Neural cell (in vitro differentiated cells): Measurements from ENCODE around the gene FBLN5. TPM values are rescaled to one million over a fixed set of nuclear protein-coding genes. Genes with fewer than 3 reads are reported as not detected.

ENCODE experiments used
- H2AFZ ChIP-seq: fragments of 200-600, 300-800 bp; sonication (generic), shearing (Covaris generic); 2 replicates; pipeline ENCODE4 v1.6.0; 2014; ENCODE audit warnings: low read depth, mild to moderate bottlenecking, antibody characterized with exemption, low read length, moderate library complexity
- H3F3A ChIP-seq: fragments of 200-600 bp; shearing (Covaris generic); 2 replicates; pipeline ENCODE4 v1.6.1; 2016; ENCODE audit warnings: mild to moderate bottlenecking, moderate library complexity, mixed read lengths, antibody characterized with exemption, low read length; ENCODE audit not compliant: insufficient read depth, poor library complexity, severe bottlenecking
- H3K27ac ChIP-seq: fragments of 200-600, 300-800 bp; sonication (generic), shearing (Covaris generic); 2 replicates; pipeline ENCODE4 v1.5.1; 2014; ENCODE audit warnings: mild to moderate bottlenecking, low read length, moderate library complexity
- H3K27me3 ChIP-seq: fragments of 300-800, 200-600 bp; sonication (generic), shearing (Covaris generic); 2 replicates; pipeline ENCODE4 v1.6.0; 2014; ENCODE audit warnings: mild to moderate bottlenecking, low read depth, low read length, moderate library complexity; ENCODE audit not compliant: insufficient read depth
- H3K36me3 ChIP-seq: fragments of 300-800, 200-600 bp; sonication (generic), shearing (Covaris generic); 2 replicates; pipeline ENCODE4 v1.5.1; 2014; ENCODE audit warnings: mild to moderate bottlenecking, antibody characterized with exemption, low read length, moderate library complexity; ENCODE audit not compliant: insufficient read depth
- H3K4me2 ChIP-seq: fragments of 300-800, 200-600 bp; sonication (generic), shearing (Covaris generic); 2 replicates; pipeline ENCODE4 v1.6.0; 2014; ENCODE audit warnings: mild to moderate bottlenecking, low read length
- H3K4me3 ChIP-seq: fragments of 300-800, 200-600 bp; sonication (generic), shearing (Covaris generic); 2 replicates; pipeline ENCODE4 v1.5.1; 2014; ENCODE audit warnings: mild to moderate bottlenecking, low read length, moderate library complexity
- H3K79me2 ChIP-seq: fragments of 200-600 bp; shearing (Covaris generic); replicated peaks from 2 replicates; pipeline ENCODE4 v1.6.0; 2014; ENCODE audit warnings: mild to moderate bottlenecking, low read length, moderate library complexity; ENCODE audit not compliant: insufficient read depth
- H3K9ac ChIP-seq: fragments of 300-800, 200-600 bp; sonication (generic), shearing (Covaris generic); 2 replicates; pipeline ENCODE4 v1.6.1; 2016; ENCODE audit warnings: mild to moderate bottlenecking, low read length, mixed read lengths
- H3K9me2 ChIP-seq: fragments of 200-600 bp; shearing (Covaris generic); 2 replicates; pipeline ENCODE4 v1.6.1; 2016; ENCODE audit warnings: mild to moderate bottlenecking, low read length, mixed read lengths; ENCODE audit not compliant: insufficient read depth
- H3K9me3 ChIP-seq: fragments of 200-600, 300-800 bp; sonication (generic), shearing (Covaris generic); 2 replicates; pipeline ENCODE4 v1.6.1; 2016; ENCODE audit warnings: mild to moderate bottlenecking, mixed run types, low read length, moderate library complexity, mixed read lengths
- H4K20me1 ChIP-seq: fragments of 200-600 bp; shearing (Covaris generic); 2 replicates; pipeline ENCODE4 v1.6.1; 2016; ENCODE audit warnings: mild to moderate bottlenecking, mixed run types; ENCODE audit not compliant: insufficient read depth
- CTCF ChIP-seq: fragments of 450-650 bp; IDR thresholded peaks from 2 replicates; pipeline ENCODE4 v1.5.1; 2014; ENCODE audit warnings: antibody characterized with exemption, mild to moderate bottlenecking, moderate library complexity; ENCODE audit not compliant: poor library complexity, severe bottlenecking
- EP300 ChIP-seq: fragments of 450-650 bp; conservative IDR thresholded peaks from 2 replicates; pipeline ENCODE4 v1.6.1; 2014; ENCODE audit warnings: antibody characterized with exemption, mild to moderate bottlenecking, moderate library complexity; ENCODE audit not compliant: poor library complexity, severe bottlenecking
- EZH2 ChIP-seq: fragments of 200-600, 300-800 bp; shearing (Covaris generic), sonication (generic); IDR thresholded peaks from 2 replicates; pipeline ENCODE4 v1.6.1; 2014; ENCODE audit warnings: antibody characterized with exemption, low read length, borderline replicate concordance, mild to moderate bottlenecking; ENCODE audit not compliant: insufficient read depth, poor library complexity, severe bottlenecking
- MXI1 ChIP-seq: fragments of 450-650 bp; conservative IDR thresholded peaks from 2 replicates; pipeline ENCODE4 v1.6.1; 2014; ENCODE audit warnings: antibody characterized with exemption, mild to moderate bottlenecking; ENCODE audit not compliant: poor library complexity, severe bottlenecking
- POLR2AphosphoS5 ChIP-seq: IDR thresholded peaks from 2 replicates; pipeline ENCODE4 v1.6.1; 2012
- RAD21 ChIP-seq: fragments of 450-650 bp; conservative IDR thresholded peaks from 2 replicates; pipeline ENCODE4 v1.6.1; 2014; ENCODE audit warnings: antibody characterized with exemption, mild to moderate bottlenecking, moderate library complexity
- REST ChIP-seq: IDR thresholded peaks from 2 replicates; pipeline ENCODE4 v1.6.1; 2012; ENCODE audit warnings: borderline replicate concordance
- SMC3 ChIP-seq: fragments of 450-650 bp; conservative IDR thresholded peaks from 2 replicates; pipeline ENCODE4 v1.6.1; 2014; ENCODE audit warnings: antibody characterized with exemption, mild to moderate bottlenecking, moderate library complexity; ENCODE audit not compliant: poor library complexity
- TAF1 ChIP-seq: IDR thresholded peaks from 2 replicates; pipeline ENCODE4 v1.6.1; 2012; ENCODE audit warnings: low read depth
- polyA plus RNA-seq: library from polyadenylated mRNA; depleted of rRNA; stranded (reverse); fragments of >200 nt; gene quantifications from 2 replicates; pipeline ENCODE4 v1.2.3, GENCODE V29; 2014

Gene FBLN5
- polyA plus RNA-seq, 1 donor from 2014 or later = 1.5 TPM

DNA sequence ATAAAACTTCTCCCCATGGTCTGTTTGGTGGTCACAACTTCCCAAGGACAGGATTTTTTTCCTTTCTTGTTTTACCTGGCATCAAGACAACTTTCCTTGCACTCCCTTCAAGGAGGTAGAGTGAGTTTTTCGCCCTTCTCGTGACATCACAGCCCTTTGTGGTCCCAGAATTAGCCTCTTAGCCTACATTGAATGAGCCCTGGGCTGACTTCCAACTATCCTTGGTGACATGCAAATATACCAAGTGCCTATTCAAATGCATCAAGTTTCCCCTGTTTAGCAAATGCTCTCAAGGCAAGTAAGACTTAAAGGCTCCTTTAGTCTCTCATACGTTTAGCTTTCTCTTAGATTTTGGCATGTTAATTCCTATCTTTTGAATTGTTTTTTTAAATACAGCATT lies 116.7 kb downstream of the FBLN5 start:
- Histone ChIP-seq H3K27me3 (peaks cover 20% of the 10 kb centered on the region), H2AFZ (no peak overlapping the region), H3K9me2 (no peaks in the 10 kb centered on the region), H4K20me1 (no peaks in the 10 kb centered on the region), H3F3A (no peaks in the 10 kb centered on the region), H3K4me3 (no peak overlapping the region), H3K9me3 (no peaks in the 10 kb centered on the region), H3K36me3 (no peaks in the 10 kb centered on the region), H3K79me2 (no peaks in the 10 kb centered on the region), H3K9ac (no peak overlapping the region), H3K27ac (no peak overlapping the region), H3K4me2 (no peak overlapping the region)
- no peak for TF ChIP-seq REST

GRCh38 chr14:91829511-91829910 lies 118.0 kb downstream of the FBLN5 start:
- Histone ChIP-seq H3K4me2 (no peak overlapping the region), H3K9ac (no peak overlapping the region), H4K20me1 (no peaks in the 10 kb centered on the region), H3K27me3 (peaks cover 8% of the 10 kb centered on the region), H3K4me3 (no peak overlapping the region), H2AFZ (no peak overlapping the region), H3K9me3 (no peaks in the 10 kb centered on the region), H3K27ac (no peak overlapping the region), H3F3A (no peaks in the 10 kb centered on the region), H3K36me3 (no peaks in the 10 kb centered on the region), H3K79me2 (no peaks in the 10 kb centered on the region), H3K9me2 (no peaks in the 10 kb centered on the region)
- no peak for TF ChIP-seq RAD21
- no peak for TF ChIP-seq CTCF
- TF ChIP-seq EZH2 = no peak
- TF ChIP-seq SMC3 = no peak
- TF ChIP-seq TAF1 = no peak

GRCh38 chr14:91827746-91828145 lies 119.7 kb downstream of the FBLN5 start:
- no peak overlapping the region for H3K4me2 ChIP-seq
- H3K4me3 ChIP-seq = no peak overlapping the region
- no peaks in the 10 kb centered on the region for H3K36me3 ChIP-seq
- H3F3A ChIP-seq = no peaks in the 10 kb centered on the region
- no peaks in the 10 kb centered on the region for H3K9me2 ChIP-seq
- no peak overlapping the region for H3K27ac ChIP-seq
- no peaks in the 10 kb centered on the region for H3K79me2 ChIP-seq
- H3K9ac ChIP-seq = no peak overlapping the region
- TF ChIP-seq RAD21 = no peak
- no peak for TF ChIP-seq POLR2AphosphoS5
- TF ChIP-seq MXI1 = no peak
- TF ChIP-seq REST = no peak
- TF ChIP-seq EP300 = no peak
- no peak for TF ChIP-seq SMC3
- no peak for TF ChIP-seq EZH2
- TF ChIP-seq TAF1 = no peak
- no peak for TF ChIP-seq CTCF
- no peaks in the 10 kb centered on the region for H3K9me3 ChIP-seq
- H2AFZ ChIP-seq = no peak overlapping the region
- no peaks in the 10 kb centered on the region for H4K20me1 ChIP-seq
- no peaks in the 10 kb centered on the region for H3K27me3 ChIP-seq
